Fibroblast of the conjunctiva (primary cell): ENCODE results near the gene TOP3A.

Experiments
- DNase-seq: peaks from one replicate; pipeline ENCODE4 v3.0.0-alpha.2; 2010; ENCODE audit warnings: low read depth

The TOP3A gene

GRCh38 chr17:18277076-18277475 lies 37.7 kb downstream of the TOP3A start:
- DNase-seq: no peak

- DNase-seq: no peak
Observed at GRCh38 chr17:18270046-18270931, 44.5 kb downstream of the TOP3A start.

DNA sequence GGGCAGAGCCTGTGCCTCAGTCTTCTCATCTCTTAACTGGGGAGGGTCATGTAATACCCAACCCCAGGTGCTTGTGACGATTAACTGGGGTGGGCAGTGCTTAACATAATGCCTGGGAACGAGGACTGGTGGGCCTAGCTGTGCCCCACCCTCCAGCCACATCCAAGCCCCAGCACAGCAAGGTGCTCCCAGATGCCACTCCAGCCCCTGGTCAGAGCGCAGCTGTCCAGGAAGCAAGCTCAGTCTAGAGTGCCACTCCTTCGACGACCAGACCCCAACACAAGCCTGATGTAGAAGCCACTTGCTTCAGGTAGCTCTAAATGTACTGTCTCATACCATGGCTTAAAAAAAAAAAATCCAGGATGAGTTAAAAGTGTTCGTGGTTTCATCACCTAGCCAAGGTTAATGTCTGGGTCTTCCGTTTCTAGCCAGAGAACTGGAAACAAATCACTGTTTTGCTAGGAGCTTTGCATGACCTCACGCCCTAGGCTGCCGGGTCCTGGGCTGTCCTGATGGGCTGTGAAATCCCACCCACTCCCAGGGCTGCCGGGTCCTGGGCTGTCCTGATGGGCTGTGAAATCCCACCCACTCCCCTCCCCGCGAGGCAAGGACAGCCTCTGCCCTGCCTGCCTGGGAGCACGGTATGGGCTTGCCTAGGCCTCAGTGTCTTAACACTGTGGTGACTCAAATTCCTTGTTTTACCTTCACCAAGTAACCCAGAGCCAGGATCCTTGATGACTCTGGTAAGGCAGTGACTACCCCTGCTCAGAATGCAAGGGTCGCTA lies 46.7 kb downstream of the TOP3A start:
- DNase-seq: no peak

DNA sequence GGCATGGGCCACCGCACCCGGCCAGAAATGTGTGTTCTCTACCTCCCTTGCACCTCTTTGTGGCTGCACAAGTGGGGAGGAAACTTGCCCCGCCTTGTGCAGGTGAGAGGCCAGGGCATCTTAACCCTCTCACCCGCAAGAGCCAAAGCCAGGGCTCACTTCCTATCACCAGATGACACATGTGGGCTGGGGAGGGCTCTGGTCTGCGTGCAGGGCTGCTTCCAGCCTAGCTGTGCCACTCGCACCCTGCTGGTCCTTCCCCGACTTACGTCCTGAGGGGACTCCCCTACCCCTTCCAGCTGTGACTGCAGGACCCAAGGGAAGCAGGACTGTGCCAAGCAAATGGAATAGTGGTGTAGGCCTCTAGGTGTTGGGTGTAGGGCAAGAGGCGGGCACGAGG lies 47.4 kb downstream of the TOP3A start:
- DNase-seq: no peak

- no peak for DNase-seq
Observed at GRCh38 chr17:18263885-18264682, 50.7 kb downstream of the TOP3A start.

DNA sequence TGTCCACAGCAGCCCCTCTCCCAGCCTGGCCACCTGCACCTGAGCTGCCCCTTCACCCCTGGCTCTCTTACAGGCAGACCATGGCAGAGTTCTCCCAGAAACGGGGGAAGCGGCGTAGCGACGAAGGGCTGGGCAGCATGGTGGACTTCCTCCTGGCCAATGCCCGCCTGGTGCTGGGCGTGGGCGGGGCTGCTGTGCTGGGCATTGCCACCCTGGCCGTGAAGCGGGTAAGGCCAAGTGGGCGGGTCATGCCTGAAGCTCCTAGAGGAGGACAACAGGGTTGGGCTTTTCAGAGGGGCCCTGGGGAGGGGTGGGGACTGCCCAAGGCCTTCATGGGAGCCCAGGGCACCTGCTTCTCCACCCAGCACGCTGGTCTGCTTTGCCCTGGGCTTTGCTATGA lies 52.2 kb downstream of the TOP3A start:
- DNase-seq: no peak

DNA sequence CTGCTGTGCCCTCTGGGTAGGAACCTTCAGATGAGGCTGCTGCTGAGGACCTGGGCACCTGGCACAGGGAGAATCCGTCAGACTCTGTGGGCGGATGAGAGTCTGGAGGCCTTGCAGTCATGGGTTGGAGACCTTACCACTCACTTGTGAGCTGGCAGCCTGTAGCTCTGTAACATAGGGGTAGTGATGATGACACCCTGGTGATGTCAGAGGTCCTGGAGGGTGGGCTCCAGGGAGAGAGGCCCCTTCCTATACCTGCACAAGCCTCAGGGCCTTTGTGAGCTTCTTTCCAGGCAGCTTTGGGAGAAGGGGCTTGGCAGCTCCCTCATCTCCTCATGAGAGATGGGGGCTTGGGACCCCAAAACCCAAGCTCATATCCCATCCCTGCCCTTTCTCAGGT lies 52.7 kb downstream of the TOP3A start:
- DNase-seq: no peak

- no peak for DNase-seq
Observed at GRCh38 chr17:18261659-18262058, 53.1 kb downstream of the TOP3A start.

GRCh38 chr17:18261146-18261515 lies 53.7 kb downstream of the TOP3A start:
- no peak for DNase-seq

DNA sequence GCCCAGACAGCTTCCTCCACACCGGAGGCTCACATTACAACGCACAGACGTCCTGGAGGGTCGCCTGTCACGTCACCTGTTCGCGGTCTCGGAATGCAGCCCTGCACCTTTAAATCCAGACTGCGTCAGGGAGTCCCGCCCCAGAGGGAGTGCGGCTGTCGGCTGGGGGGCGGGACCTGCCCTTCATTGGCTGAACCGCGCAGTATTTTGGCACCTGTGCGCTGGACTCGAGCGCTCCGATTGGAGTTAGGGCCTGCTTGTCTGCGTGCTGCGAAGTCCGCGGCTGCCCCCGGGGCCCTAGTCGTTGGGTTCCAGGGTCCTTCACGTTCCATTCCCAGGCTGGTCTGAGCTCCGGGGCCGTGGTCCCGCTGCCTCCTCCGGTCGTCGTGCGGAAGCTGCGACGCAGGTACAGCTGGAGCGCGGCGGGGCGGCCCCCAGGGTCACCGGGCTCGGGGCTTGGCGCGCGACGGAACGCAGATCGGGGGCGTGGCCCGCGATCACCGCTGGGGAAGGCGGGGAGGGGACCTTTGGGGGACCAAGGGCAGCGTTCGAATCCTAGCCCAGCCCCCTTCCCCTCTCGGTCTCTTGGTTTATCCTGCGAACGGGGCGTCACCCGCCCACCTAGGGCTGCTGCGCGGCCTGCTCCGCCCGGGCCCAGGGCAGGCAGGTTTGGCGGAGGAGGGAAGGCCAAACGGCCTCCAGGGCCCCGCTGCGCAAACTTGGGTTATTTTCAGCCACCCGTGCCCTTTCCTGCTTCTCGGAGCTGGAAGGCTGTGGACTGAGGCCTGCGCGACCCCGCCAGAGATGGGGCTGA lies 54.3 kb downstream of the TOP3A start, which contains the start of gene MIEF2:
Gene MIEF2 (plus strand): TSS at position 331 of the 814 bp plus-strand sequence. CDS start 2,059 bp downstream, outside the sequence.
- peak; percentile 87 for DNase-seq

DNA sequence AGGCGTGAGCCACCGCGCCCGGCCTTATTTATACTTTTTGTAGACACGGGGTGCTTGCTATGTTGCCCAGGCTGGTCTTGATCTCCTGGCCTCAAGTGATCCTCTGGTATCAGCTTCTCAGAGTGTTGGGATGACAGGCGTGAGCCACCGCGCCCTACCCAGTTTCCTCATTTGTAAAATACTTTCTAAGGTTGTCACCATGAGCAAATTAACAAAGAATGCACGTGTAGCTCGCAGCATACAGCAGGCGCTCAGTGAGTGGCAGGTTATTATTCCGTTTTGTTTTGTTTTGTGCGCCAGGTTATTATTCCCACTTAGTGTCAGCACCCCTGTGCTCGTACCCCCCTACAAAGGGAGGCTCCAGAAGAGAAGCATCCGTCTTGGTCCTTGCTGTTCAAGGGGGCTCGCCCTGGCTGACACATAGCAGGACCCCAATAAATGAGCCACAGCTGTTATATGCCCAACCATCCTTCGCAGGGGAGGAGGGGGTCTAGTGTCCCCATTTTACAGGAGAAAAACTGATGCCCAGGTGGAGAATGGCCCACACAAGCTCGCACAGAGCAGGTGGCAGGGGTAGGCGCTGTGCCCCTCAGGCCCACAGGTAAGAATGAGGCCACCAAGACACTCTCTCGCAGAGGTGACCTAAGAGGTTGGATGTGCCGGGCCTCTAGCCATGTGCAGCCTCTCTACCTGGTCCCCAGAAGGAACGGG lies 55.0 kb downstream of the TOP3A start:
- DNase-seq: no peak

- no peak for DNase-seq
Observed at GRCh38 chr17:18258356-18259038, 56.3 kb downstream of the TOP3A start, which contains the start of gene FLII. FLII (minus strand) TSS chr17:18258738; CDS start chr17:18258690, 48 bp downstream.

DNA sequence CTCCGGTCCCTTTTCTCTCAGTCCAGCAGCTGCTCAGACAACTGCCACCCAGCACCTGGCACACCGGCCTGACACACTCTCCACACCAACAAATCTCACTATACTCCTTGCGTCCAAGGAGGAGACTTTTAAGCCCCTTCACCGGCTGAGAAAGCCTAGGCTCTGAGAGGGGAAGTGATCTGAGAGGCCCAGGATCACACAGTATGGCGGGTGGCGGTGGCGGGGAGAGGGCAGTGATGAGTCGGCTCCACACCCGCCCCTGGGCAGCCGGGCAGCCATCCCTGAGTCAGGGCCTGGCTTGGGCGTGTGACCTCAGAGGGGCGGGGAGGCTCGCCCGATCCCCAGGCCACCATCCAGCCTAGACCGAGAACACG lies 56.8 kb downstream of the TOP3A start:
- DNase-seq: peak; percentile 34

GRCh38 chr17:18257268-18257981 lies 57.4 kb downstream of the TOP3A start:
- DNase-seq: no peak

- DNase-seq: no peak
Observed at GRCh38 chr17:18256776-18257175, 58.0 kb downstream of the TOP3A start.

DNA sequence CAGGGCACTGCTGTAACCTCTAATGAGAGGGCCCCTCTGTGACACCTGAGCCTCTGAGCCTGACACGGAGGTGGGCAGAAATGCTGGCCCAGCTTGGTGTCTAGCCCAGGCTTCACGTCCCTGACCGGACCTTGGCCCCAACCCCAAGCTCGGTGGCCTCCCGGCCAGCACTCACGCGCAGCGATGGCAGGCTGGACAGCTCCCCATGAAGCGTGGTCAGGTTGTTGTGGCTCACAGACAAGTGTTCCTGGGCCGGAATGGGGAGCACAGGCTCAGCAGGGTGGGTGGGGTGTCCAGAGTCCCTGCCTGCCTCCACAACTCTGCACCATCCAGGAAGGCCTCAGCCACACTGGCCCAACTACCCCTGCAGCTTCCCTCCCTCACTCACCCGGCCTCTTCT lies 58.4 kb downstream of the TOP3A start:
- no peak for DNase-seq

DNA sequence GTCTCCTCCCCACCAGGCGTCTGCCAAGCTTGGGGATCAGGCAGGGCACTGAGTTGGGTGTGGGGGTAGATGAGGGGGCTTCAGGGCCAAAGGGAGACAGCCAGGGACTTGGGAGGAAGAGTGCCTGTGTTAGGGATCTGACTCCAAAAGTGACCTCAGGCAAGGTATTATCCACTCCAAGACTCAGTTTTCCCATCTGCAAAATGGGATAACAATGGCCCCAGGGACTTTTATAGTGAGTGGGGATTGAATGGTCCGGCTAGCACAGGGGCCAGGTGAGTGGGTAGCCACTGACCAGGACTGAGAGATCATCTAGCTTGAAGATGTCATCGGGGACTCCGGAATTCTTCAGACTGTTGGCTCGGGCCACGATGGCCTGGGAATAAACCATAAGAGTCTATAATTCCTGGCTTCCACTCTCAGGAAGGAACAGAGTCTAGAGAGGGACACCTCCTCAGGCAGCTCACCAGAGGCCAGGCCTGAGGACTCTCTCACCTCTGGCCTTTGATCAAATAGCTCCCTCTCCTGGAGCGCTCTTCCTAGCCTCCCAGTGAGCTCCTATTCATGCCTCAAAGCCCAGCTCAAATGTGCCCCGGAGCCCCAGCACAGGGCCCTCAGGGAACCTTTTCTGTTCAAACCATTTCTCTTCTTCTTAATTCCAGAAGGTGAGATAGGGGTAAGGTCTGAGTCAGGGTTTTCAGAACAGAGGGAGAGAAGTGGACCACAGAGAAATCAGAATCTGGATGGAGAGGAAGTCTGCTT lies 59.7 kb downstream of the TOP3A start:
- DNase-seq: no peak

GRCh38 chr17:18253947-18254821 lies 60.6 kb downstream of the TOP3A start:
- DNase-seq: no peak
